Measurements from ENCODE around the gene G3BP2.

G3BP2 gene

GRCh38 chr4:75678965-75679364, 5.8 kb upstream of the G3BP2 start:
- H3K27ac ChIP-seq (ENCODE audit: low read length): no peak overlapping the region
- no peak overlapping the region for H3K4me2 ChIP-seq (ENCODE audit: insufficient read depth, low read length)
- H3K4me1 ChIP-seq (ENCODE audit: insufficient read depth, low read length): peaks cover 5% of the 10 kb centered on the region
- no peak overlapping the region for H3K4me3 ChIP-seq (ENCODE audit: low read depth in 1 of 2, low read length in 2 of 2)
- H2AFZ ChIP-seq (ENCODE audit: low read depth, low read length): no peak overlapping the region
- H3K36me3 ChIP-seq (ENCODE audit: insufficient read depth, low read length): no peaks in the 10 kb centered on the region
- no peak for DNase-seq
- H4K20me1 ChIP-seq (ENCODE audit: insufficient read depth, low read length): no peaks in the 10 kb centered on the region
- peaks cover 5% of the 10 kb centered on the region for H3K79me2 ChIP-seq (ENCODE audit: insufficient read depth, low read length)
- H3K9me3 ChIP-seq (ENCODE audit: insufficient read depth, low read length, severe bottlenecking): no peaks in the 10 kb centered on the region
- no peaks in the 10 kb centered on the region for H3K27me3 ChIP-seq (ENCODE audit: insufficient read depth, low read length, poor library complexity)
- no peak for TF ChIP-seq EZH2 (IDR thresholded peaks at IDR 0.05; ENCODE audit: borderline replicate concordance, low read depth, low read length, severe bottlenecking)
- no peak for TF ChIP-seq CTCF (IDR thresholded peaks at IDR 0.05; ENCODE audit: borderline replicate concordance, extremely low read depth, low read length, poor library complexity, severe bottlenecking)
- H3K9ac ChIP-seq (ENCODE audit: low read depth, low read length): no peak overlapping the region
- no peak for ATAC-seq (ENCODE audit: insufficient read depth, low read depth)

GRCh38 chr4:75678473-75678872, 5.3 kb upstream of the G3BP2 start:
- Histone ChIP-seq H3K9me3 (ENCODE audit: insufficient read depth, low read length, severe bottlenecking) (no peaks in the 10 kb centered on the region), H2AFZ (ENCODE audit: low read depth, low read length) (no peak overlapping the region), H3K27ac (ENCODE audit: low read length) (no peak overlapping the region), H3K27me3 (ENCODE audit: insufficient read depth, low read length, poor library complexity) (no peaks in the 10 kb centered on the region), H3K4me2 (ENCODE audit: insufficient read depth, low read length) (no peak overlapping the region), H3K36me3 (ENCODE audit: insufficient read depth, low read length) (no peaks in the 10 kb centered on the region), H3K79me2 (ENCODE audit: insufficient read depth, low read length) (peaks cover 10% of the 10 kb centered on the region), H3K4me3 (ENCODE audit: low read depth in 1 of 2, low read length in 2 of 2) (no peak overlapping the region), H3K9ac (ENCODE audit: low read depth, low read length) (no peak overlapping the region), H4K20me1 (ENCODE audit: insufficient read depth, low read length) (no peaks in the 10 kb centered on the region), H3K4me1 (ENCODE audit: insufficient read depth, low read length) (peaks cover 8% of the 10 kb centered on the region)
- DNase-seq (no peak), ATAC-seq (ENCODE audit: insufficient read depth, low read depth) (no peak)
- TF ChIP-seq CTCF (IDR thresholded peaks at IDR 0.05; ENCODE audit: borderline replicate concordance, extremely low read depth, low read length, poor library complexity, severe bottlenecking) (no peak), EZH2 (IDR thresholded peaks at IDR 0.05; ENCODE audit: borderline replicate concordance, low read depth, low read length, severe bottlenecking) (no peak)

DNA sequence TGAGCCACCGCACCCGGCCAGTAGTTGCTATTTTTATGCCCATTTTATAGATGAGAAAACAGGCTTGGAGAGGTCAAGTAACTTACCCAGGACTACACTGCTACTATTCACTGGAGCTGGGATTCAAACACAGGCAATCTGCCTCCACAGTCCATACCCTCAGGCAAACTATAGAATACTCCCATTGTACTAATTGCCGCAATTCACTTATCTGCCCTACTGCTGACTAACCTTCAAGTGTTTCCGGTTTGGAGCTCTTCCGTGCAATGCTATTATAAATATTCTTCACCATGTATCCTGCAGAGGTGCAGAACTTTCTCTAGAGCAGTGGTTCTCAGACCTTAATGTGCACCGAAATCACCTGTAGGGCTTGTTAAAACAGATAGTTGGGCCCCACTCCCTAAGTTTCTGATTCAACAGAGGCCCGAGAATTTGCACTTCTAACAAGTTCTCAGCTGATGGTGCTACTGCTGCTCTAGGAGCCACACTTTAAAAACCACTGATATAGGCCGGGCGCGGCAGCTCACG, 1.9 kb upstream of the G3BP2 start:
- no peak for TF ChIP-seq CTCF (IDR thresholded peaks at IDR 0.05; ENCODE audit: borderline replicate concordance, extremely low read depth, low read length, poor library complexity, severe bottlenecking)
- TF ChIP-seq EZH2 (IDR thresholded peaks at IDR 0.05; ENCODE audit: borderline replicate concordance, low read depth, low read length, severe bottlenecking): no peak
- no peaks in the 10 kb centered on the region for H3K27me3 ChIP-seq (ENCODE audit: insufficient read depth, low read length, poor library complexity)
- peaks cover 27% of the 10 kb centered on the region for H3K4me1 ChIP-seq (ENCODE audit: insufficient read depth, low read length)
- H3K79me2 ChIP-seq (ENCODE audit: insufficient read depth, low read length): peaks cover 41% of the 10 kb centered on the region
- DNase-seq (no peak), ATAC-seq (ENCODE audit: insufficient read depth, low read depth) (no peak)
- peaks cover 4% of the 10 kb centered on the region; the same call in 1 of the 2 replicates for H3K36me3 ChIP-seq (ENCODE audit: insufficient read depth, low read length)
- no peak overlapping the region for H2AFZ ChIP-seq (ENCODE audit: low read depth, low read length)
- no peak overlapping the region for H3K27ac ChIP-seq (ENCODE audit: low read length)
- no peak overlapping the region for H3K9ac ChIP-seq (ENCODE audit: low read depth, low read length)
- peaks cover 24% of the 10 kb centered on the region for H4K20me1 ChIP-seq (ENCODE audit: insufficient read depth, low read length)
- no peak overlapping the region for H3K4me2 ChIP-seq (ENCODE audit: insufficient read depth, low read length)
- H3K9me3 ChIP-seq (ENCODE audit: insufficient read depth, low read length, severe bottlenecking): no peaks in the 10 kb centered on the region
- H3K4me3 ChIP-seq (ENCODE audit: low read depth in 1 of 2, low read length in 2 of 2): no peak overlapping the region

Measured in DND-41 (cell line).